ENCODE measurements around the gene TMBIM1. TPM values are rescaled to one million over a fixed set of nuclear protein-coding genes. Genes with fewer than 3 reads are reported as not detected.

The TMBIM1 gene
- total RNA-seq, 1 donor from 2014 or later = 74.9 TPM

- peaks cover 23% of the 10 kb centered on the region for H3K36me3 Mint-ChIP-seq
- no peaks in the 10 kb centered on the region for H3K27me3 Mint-ChIP-seq (ENCODE audit: low read depth)
- no peak for TF ChIP-seq CTCF (IDR thresholded peaks at IDR 0.05; ENCODE audit: unreplicated experiment)
- H3K4me1 Mint-ChIP-seq = peaks cover 21% of the 10 kb centered on the region
- H3K9me3 Mint-ChIP-seq = no peaks in the 10 kb centered on the region
- H3K27ac Mint-ChIP-seq = no peak overlapping the region
- no peak for DNase-seq (ENCODE audit: low spot score in 2 of 2, unreplicated experiment in 2 of 2)
- H3K4me3 Mint-ChIP-seq = no peak overlapping the region
These were observed 11.9 kb downstream of the TMBIM1 start for GRCh38 chr2:218280260-218280870.

GRCh38 chr2:218278531-218279360 lies 13.6 kb downstream of the TMBIM1 start:
- peaks cover 17% of the 10 kb centered on the region for H3K4me1 Mint-ChIP-seq
- H3K27ac Mint-ChIP-seq = no peak overlapping the region
- no peak overlapping the region for H3K4me3 Mint-ChIP-seq
- TF ChIP-seq CTCF (IDR thresholded peaks at IDR 0.05; ENCODE audit: unreplicated experiment) = no peak
- H3K27me3 Mint-ChIP-seq (ENCODE audit: low read depth) = no peaks in the 10 kb centered on the region
- H3K9me3 Mint-ChIP-seq = no peaks in the 10 kb centered on the region
- DNase-seq (ENCODE audit: low spot score in 2 of 2, unreplicated experiment in 2 of 2) = no peak
- peaks cover 26% of the 10 kb centered on the region for H3K36me3 Mint-ChIP-seq

GRCh38 chr2:218277921-218278320 lies 14.4 kb downstream of the TMBIM1 start:
- Mint-ChIP-seq H3K27ac (no peak overlapping the region), H3K27me3 (ENCODE audit: low read depth) (no peaks in the 10 kb centered on the region), H3K36me3 (peaks cover 28% of the 10 kb centered on the region), H3K4me1 (peaks cover 10% of the 10 kb centered on the region), H3K9me3 (no peaks in the 10 kb centered on the region), H3K4me3 (no peak overlapping the region)
- no peak for DNase-seq (ENCODE audit: low spot score in 2 of 2, unreplicated experiment in 2 of 2)
- no peak for TF ChIP-seq CTCF (IDR thresholded peaks at IDR 0.05; ENCODE audit: unreplicated experiment)

- Mint-ChIP-seq H3K27me3 (ENCODE audit: low read depth) (no peaks in the 10 kb centered on the region), H3K4me3 (no peak overlapping the region), H3K9me3 (no peaks in the 10 kb centered on the region), H3K27ac (no peak overlapping the region), H3K36me3 (peaks cover 28% of the 10 kb centered on the region), H3K4me1 (peaks cover 8% of the 10 kb centered on the region)
- no peak for DNase-seq (ENCODE audit: low spot score in 2 of 2, unreplicated experiment in 2 of 2)
- TF ChIP-seq CTCF (IDR thresholded peaks at IDR 0.05; ENCODE audit: unreplicated experiment) = no peak
These were observed 15.1 kb downstream of the TMBIM1 start for GRCh38 chr2:218276986-218277755.

GRCh38 chr2:218275371-218276072 lies 16.8 kb downstream of the TMBIM1 start:
- H3K4me3 Mint-ChIP-seq = no peak overlapping the region

More at GRCh38 chr2:218275371-218276072, 16.8 kb downstream of the TMBIM1 start:
- no peaks in the 10 kb centered on the region for H3K9me3 Mint-ChIP-seq
- H3K27ac Mint-ChIP-seq = no peak overlapping the region
- H3K4me1 Mint-ChIP-seq = peaks cover 20% of the 10 kb centered on the region
- no peak for DNase-seq (ENCODE audit: low spot score in 2 of 2, unreplicated experiment in 2 of 2)
- H3K36me3 Mint-ChIP-seq = peaks cover 25% of the 10 kb centered on the region
- no peak for TF ChIP-seq CTCF (IDR thresholded peaks at IDR 0.05; ENCODE audit: unreplicated experiment)
- no peaks in the 10 kb centered on the region for H3K27me3 Mint-ChIP-seq (ENCODE audit: low read depth)

Measured in mesothelial cell of epicardium (in vitro differentiated cells).